GM21723 (cell line): ENCODE measurements around the gene CCDC187.

Source experiments
- ATAC-seq: cut with Tn5 transposase; IDR thresholded peaks from one replicate; pipeline ENCODE4 v1.9.1; 2021; ENCODE audit warnings: mild to moderate bottlenecking, moderate library complexity; ENCODE audit not compliant: unreplicated experiment

The CCDC187 gene

DNA sequence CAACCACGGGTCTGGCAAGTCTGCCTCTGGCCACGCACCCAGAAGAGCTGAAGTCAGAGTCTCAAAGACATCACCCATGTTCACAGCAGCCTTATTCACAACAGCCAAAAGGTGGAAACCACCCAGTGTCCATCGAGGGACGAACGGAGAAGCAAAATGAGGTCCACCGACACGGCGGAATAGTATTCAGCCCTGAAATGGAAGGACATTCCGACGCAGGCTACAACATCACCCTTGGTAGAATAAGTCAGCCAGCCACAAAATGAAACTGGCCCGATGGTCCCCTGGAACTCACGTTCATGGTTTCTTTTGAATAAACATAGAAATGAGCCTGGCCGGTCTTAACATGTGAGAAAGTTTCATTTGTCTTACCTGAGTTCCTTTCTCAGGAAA lies 16.9 kb downstream of the CCDC187 start:
- no peak for ATAC-seq

DNA sequence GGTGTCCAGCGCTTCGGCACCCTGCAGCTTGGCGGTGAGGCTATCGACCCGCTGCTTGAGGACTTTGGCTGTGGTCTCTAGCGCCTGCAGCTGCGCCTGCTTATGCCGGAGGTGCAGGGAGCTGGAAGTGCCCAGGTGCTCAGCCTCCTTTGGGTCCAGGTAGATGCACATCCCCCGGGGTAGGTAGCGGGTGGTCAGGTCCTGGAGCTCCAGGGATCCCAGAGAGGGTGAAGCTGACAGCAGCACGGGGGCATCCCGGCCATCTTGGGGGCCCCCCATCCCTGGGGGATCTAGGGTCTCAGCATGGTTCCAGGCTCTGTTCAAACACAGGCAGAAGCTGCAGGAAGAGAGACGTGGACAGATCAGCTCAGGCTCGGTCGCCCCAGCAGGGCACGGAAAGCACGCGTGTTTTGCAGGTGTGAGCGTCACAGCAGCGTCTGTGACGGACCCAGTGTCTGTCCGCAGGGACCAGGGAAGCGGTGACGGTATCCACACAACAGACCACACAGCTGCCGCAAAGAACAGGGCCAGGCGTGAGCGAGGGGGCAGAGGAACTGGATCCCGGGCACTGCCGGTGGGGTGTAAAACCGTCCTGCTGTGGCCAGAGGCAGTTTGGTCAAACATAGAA lies 17.4 kb downstream of the CCDC187 start:
- ATAC-seq, result no peak

DNA sequence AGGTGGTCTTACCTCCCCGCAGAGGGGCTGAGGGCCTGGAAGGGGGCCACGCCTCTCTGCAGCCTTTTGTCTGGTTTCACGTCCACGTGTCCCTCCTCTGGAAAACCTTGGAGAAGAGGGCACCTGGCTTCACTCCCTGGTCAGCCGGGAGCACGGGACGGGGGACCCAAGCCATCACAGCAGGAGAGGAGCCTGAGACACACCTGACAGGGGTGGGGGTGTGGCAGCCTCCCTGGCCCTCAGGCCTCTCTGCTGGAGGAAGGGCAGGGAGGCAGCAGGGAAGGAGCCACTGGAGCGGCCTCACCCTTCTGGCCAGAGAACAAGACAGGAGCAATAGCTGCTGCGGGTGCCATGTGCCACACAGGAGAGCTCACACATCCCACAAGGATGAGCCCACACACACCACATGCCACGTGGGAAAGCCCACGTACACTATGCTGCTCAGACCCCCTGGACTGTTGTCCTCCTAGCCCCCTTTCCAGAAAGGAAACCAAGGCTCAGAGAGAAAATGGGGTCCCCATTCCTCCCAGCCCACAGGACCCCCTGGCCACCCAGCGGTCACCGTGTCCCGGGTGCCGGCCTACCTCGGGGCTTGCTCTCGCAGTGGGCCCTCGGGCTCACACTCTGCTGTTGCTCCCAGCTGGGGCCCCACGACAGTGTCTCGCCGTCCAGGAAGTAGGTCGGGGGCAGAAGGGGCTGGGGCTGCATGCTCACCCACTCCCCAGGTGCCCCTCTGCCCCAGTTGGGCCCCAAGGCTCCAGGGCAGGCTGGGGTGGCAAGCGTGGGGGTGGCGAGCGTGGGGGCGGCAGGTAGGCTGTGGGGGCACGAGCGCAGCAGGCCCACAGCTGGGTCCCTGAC lies 18.2 kb downstream of the CCDC187 start:
- no peak for ATAC-seq

DNA sequence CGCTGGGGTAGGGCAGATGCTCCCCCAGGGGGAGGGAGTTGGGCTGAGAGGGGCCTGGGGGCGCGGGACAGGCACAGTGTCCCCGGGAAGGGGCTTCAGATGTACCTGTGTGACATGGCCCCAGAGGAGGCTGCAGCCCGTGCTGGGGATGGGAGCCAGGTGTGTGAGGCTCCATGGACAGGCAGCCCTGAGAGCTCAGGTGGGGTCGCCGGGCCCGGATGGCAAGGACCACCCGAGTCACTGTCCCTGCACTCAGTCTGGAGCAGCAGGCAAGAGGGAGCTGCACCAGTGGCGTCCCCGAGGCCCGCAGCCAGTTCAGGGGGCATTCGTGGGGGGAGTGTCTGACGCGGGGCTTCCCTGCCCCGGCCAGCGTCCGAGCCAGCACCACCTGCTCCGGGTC lies 18.9 kb downstream of the CCDC187 start:
- ATAC-seq, result no peak

DNA sequence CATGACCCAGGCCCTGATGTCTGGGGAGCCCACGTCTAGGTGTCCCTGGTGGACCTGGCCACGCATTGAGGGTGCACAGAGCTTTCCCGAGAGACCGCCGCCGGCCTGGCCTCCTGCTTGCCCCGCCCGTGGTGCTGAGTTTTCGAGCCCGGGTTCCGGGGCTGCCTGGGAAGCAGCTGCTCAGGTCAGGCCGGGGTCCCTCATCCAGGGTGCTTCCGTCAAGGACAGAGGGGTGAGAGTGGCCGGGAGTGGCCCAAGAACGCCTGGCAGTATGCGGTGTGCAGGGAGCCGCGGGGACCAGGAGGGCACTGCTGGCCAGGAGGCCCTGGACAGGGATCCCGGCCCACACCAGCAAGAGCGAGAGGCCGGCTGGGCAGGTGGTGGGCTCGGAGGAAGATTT lies 19.6 kb downstream of the CCDC187 start:
- ATAC-seq, result no peak

DNA sequence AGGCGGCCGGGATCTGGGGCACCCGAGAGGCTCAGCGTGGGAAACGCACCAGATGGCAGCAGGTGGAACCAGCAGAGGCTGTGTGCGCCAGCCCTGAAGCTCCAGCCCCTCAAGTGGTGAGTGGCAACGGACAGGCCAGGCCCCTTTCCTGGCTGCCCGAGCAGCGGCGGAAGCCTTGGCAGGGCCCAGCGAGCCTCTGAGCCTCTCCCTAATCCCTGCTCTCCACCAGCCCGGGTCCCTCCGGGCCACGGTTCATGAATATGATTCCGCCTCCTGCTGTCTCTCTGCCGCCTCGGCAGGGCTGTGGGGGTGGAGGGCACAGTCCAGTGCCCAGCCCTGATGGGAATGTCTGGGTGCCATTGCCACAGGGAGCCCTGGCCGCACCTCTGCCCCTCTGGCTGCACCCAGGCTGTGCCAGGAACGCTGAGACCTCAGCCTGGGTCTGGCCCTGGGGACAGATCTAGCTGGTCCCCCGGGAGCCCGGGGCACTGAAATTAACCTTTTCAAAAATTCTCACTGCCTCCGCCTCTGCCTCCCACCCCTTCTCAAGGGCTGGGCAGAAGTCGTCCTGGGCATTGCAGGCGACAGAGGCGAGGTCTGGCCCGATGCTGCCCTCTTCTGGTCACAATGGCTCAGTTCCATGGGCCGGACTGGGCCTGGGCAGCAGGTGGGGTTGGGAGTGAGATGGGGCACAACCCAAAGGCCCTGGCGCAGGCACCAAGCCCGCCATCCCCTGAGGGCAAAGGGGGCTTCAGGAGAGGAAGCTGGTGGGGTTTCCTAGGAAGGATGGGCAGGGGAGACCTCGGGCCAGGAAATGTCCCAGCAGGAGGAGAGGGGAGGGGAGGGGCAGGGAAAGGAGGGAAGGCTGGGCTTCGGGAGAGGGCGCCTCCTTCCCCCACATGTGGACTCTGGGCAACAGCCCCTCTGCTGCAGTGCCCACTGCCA lies 20.3 kb downstream of the CCDC187 start:
- peak; percentile 77 for ATAC-seq

DNA sequence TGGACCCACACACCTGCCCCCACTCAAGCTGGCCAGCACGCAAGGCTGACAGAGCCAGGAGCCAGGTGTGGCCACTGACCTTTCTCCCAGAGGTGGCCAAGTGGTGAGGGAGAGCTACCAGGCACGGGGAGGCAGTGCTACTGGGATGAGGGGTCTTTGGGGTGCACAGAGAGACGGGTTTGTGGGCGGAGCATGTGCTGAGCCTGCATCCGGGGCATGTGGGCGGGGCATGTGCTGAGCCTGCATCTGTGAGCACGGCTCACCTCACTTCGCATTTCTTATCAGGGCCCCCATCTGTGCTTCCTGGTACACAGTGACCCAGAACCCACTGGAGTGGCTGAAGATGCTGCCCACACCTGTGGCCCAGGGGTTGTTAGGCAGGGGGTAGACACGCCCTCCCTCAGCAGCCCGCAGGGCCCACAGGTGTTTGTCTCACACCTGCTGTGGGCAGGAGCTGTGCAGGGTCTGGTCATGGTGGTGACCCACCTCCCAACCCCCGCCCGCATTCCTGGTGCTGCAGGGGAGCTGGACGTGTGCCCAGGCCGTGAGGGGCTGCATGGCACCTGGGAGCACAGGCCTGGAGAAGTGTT lies 21.5 kb downstream of the CCDC187 start:
- no peak for ATAC-seq

DNA sequence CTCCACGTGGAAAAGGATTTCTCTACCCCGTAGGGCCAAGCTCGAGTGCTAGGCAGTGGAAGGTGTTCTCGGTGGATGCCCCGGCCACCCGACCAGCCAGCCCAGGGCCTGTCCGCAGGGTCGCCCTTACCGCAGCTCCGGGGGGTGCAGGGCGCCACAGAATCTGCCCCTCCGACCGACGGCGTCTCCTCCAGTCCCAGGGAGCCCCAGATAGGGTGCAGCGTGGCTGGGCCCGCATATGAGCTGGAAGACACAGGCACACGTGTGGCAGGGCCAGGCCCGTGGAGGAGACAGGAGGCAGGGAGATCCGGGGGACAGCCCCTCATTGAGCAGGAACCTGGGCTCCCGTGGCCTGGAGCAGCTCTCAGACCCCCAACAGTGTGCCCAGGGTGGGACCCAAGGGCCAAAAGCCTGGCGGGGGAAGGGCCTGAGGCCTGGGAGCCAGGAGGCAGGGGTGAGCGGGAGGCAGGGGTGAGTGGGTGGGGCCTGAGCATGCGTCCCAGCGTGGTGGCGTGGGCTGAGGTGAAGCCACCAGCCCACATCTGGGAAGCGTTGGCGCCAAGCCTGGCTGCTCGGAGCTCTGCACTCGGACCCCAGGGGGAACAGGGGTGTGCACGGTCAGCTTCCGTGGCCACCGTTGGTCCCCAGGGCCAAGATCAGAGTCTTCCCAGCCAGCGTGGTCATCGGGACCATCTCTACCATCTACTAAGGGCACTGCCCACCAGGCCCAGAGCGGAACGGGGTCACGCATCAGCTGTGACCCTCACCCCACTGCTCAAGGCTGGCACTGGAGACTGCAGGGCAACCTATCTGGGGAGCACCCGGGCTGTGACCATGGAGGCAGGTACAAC lies 22.2 kb downstream of the CCDC187 start:
- no peak for ATAC-seq

DNA sequence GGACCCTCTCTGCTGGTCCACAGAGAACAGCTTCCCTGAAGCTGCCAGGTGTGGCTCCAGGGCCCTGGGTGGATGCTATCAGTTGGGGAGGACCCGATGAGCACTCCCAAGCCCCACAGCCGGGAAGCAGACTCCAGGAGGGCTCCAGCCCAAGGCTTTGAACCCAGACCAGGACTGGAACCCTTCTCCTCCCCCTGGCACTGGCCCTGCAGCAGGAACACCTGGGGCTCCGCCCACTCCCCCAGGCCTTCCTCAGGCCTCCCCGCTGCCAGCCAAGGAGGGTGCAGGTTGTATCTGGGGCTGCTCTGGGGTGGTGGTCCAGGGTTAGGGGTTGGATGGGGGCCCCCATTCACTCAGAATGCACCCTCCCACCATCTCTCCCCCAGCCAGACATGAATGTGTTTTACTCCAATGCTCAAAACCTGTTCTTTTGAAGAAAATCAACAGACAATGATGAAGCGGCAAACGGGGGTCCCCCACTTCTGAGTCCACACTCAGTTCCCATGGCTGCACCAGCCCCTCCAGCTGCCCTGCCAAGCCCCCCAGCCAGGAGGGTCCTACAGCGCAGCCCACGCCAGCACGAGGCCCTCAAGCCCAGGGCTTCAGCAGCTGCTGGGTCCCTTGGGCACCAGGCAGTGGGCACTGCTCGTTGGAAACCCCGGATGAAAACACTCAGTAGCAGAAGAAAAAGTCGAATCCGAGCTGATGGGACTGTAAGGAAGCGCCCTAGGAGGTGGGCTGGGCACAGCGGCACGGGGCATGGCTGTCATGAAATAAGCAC lies 23.2 kb downstream of the CCDC187 start:
- no peak for ATAC-seq

DNA sequence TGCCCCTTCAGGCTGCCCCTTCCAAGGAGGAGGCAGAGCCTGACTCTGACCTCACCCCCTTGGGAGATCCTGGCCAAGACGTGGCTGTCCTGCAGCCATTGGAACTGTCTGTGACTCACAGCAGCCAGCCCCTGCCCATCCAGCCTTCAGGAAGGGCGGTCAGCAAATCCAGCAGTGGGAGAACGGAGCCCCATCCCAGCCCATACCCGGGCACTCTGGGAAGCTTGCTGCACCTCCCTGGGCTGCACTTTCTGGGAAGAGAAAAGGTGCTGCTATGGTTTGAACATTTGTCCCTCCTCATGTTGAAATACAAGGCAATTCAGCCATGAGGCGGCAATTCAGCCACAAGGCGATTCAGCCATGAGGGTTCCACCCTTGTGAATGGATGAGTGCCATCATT lies 24.4 kb downstream of the CCDC187 start:
- ATAC-seq, result no peak

DNA sequence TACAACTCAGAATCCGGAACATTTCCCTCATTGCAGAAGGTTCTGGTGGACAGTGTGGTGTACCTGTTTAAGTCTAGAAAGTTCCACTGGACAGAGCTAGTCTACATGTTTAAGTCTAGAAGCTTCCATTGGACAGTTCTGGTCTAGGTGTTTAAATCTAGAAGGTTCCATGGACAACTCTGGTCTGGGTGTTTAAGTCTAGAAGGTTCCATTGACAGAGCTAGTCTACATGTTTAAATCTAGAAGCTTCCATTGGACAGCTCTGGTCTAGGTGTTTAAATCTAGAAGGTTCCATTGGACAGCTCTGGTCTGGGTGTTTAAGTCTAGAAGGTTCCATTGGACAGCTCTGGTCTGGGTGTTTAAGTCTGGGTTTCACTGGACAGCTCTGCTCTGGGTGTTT lies 25.0 kb downstream of the CCDC187 start:
- ATAC-seq, result no peak

DNA sequence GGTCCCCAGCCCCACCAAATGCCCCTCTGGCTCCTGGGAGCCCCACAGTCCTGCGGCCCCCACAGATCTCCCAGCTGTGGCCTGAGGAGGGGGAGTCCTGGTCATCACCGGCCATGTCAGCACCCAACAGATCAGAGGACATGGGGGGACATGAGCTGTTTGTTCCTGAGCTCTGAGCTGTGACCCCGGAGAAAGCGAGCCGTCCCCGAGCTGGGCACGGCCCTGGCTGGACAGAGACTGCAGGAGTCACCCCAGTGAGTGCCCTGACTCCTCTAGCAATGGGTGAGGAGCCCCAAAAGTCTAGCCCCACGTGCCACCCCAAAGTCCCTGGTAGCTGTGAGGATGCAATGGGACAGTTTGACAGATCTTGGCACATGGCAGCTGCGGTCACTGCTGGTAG lies 25.7 kb downstream of the CCDC187 start:
- ATAC-seq, result no peak

DNA sequence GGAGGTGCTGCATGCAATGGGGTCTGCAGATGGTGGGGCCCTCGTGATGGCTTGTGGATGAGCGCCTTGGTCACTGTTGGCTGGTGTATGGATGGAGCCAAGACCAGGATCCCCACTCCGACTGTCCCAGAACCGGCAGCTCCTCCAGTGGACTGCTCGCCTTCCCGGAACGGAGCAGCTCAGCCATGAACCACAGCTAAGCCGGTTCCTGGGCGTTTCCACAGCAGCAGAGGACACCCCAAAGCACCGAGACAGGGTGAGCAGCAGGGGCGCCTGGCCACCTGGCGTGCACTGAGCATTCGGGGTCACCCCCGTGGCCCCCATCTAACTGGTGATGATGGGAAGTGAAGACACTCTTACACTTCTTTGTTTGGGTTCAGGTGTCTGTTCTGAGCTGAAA lies 26.1 kb downstream of the CCDC187 start:
- no peak for ATAC-seq

DNA sequence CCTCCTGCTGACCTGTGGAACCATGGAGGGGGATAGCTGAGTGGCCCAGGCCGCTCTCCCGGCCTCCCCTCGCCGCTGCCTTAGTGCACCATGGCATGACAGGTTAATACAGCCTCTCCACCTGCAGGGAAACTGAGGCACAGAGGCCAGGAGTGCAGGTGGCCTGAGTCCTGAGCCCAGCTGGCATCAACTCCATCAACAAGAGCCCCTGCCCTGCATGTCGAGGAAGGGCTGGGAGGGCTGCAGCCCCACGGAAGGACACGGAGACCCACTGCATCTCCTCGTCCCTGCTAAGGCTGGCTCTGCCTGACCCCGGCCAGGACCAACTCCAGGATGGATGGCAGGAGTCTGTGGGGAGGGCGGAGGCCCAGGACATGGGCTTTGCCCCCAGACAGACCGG lies 27.2 kb downstream of the CCDC187 start:
- ATAC-seq, result no peak

DNA sequence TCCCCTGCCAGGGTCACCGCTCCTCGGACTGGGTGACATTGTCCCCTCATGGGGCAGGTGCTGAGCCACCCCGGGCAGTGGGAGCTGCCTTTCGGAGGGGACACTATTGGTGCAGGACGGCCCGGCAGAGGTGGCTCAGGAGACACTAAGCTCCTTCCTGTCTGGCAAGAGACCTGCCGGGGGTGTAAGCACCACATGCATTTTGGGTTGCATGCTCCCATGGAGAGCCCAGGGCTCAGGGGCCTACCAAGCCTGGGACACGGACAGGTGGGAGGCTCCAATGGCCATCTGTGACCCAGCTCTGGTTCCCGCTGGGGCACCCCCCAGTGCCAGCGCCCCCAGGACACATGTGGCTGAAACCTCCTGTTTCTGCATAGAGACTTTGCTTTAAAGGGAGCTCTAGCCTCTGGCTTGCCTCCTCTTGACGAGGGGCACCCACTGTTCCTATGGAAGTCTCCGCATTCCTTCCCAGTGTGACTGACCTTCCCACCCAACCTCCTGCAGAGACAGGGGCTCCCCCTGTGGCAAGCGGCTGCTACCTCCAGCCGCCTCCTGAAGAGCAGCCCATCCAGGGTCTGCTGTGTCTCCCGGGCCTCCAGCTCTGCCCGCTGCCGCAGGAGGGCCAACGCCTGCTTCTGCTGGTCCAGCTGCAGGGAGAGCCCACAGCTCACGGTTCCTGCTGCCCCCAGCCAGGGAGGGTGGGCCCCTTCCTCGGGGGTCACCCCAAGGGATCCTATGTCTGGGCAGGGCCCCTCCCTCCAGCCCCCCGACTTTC lies 28.1 kb downstream of the CCDC187 start:
- ATAC-seq, result no peak

DNA sequence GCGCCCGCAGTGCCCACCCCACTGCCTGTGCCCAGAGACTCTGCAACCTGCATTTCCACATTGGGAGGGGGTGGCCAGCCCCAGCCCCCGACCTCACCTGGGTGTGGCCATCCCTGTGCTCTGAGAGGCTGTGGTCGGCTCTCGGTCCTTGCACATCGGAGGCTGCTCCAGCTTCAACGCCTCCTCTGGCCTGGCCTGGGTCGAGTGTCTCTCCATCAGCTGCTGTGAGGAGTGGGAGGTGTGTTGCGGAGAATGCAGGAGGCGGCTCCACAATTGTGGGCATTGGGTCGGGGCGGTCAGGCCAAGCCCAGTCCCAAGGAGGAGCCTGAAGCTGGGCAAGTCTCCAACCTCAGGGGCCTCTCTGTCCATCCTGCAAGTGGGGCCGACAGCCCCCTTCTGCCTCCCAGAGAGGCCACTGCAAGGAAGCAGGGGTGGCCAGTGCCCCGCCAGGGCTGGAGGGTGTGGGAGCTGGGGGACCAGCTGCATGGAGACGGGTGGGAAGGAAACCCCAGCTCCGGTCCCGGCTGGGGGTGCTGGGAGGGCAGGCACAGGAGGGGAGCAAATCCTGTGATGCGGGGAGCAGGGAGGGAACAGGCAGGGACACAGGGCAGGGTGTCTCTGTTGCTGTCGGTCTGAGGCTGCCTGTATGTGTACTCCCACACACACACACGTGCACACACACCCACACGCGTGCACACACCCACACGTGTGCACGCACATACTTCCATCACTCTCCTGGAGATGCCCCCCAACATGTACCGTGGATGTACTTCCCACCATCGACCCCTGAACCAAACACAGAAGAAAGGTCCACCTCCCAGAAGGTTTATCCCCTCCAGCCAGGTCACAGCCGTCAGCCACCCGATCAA lies 28.9 kb downstream of the CCDC187 start:
- no peak for ATAC-seq

DNA sequence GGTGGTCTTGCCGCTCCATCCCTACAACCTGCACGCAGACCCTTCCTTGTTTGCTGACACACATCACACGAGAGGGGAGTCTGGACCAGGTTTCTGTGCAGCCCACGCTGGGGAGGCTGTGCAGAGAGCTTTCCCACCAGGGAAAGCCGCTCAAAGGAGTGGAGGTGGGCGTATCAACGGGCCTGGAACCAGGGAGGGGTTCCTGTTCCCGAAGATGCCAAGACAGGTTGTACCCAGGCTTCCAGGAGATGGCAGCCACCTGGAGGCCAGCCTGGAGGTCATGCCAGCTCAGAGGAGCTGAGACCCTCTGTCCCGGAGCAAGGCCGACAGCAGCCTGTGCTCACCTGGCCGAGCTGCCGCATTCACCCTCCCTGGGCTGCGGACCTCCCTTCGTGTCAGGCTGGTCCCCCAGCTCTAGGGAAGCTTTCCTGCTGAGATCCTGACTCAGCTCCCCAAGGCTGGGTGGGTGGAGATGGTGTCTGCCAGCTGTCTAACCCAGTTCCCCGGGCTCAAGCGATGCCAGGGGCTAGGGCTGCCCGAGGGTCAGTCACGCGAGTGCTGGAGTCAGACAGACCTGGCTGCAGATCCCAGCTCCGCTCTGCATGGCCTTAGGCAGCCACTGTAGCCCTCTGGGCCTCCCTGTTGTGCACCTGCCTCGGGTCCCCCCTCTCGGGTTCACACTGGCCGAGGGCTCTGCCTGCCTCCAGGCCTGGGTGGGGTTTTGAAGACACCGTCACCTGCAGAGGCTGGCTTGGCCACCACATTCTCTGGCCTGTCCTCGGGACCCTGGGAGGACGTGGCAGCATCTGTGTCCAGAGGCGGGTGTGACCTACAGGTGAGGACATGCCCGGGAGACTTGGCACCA lies 29.7 kb downstream of the CCDC187 start:
- no peak for ATAC-seq
